ENCODE measurements around the gene GOLT1A. TPM values are rescaled to one million over a fixed set of nuclear protein-coding genes. Genes with fewer than 3 reads are reported as not detected.

GOLT1A gene
- total RNA-seq, 1 experiment from 2014 or later = 0.49 TPM

GRCh38 chr1:204227351-204227750 is 13.6 kb upstream of the GOLT1A start:
- ATAC-seq (no peak), DNase-seq (ENCODE audit: low read depth, low spot score) (no peak)
- Histone ChIP-seq H3K9me3 (ENCODE audit: control insufficient read depth, insufficient read depth, low read depth, low read length) (no peaks in the 10 kb centered on the region), H3K27me3 (ENCODE audit: control insufficient read depth, insufficient read depth, low read length) (no peaks in the 10 kb centered on the region), H3K27ac (ENCODE audit: low read length) (no peak overlapping the region), H3K4me1 (ENCODE audit: control insufficient read depth, insufficient read depth, low read length) (no peaks in the 10 kb centered on the region), H3K4me3 (ENCODE audit: low read depth in 2 of 2, low read length in 2 of 2) (no peak overlapping the region), H3K36me3 (ENCODE audit: control insufficient read depth, insufficient read depth, low read length) (no peaks in the 10 kb centered on the region)
- BruUV-seq (replicated peaks) = no TSS peak
- CTCF ChIA-PET = no interaction called here
- in situ Hi-C loops (cut with HindIII; ENCODE audit: low pct_unique_long_range_greater_than_20kb, low sequenced_read_pairs) (no loop called here), intact Hi-C loops (cut with micrococcal nuclease; ENCODE audit: unreplicated experiment) (no loop called here)
- POLR2A ChIA-PET = no interaction called here
- TF ChIP-seq CTCF (IDR thresholded peaks at IDR 0.05) (no peak), POLR2AphosphoS5 (IDR thresholded peaks at IDR 0.05; ENCODE audit: low read depth, low read length) (no peak), TCF7L2 (IDR thresholded peaks at IDR 0.05; ENCODE audit: low read depth, low read length) (no peak), SIN3A (IDR thresholded peaks at IDR 0.05; ENCODE audit: borderline replicate concordance, insufficient read depth, low read depth, low read length) (no peak), REST (IDR thresholded peaks at IDR 0.05; ENCODE audit: insufficient read depth in 1 of 2, low read depth in 2 of 2, low read length in 1 of 2) (no peak)

- no peak for DNase-seq (ENCODE audit: low read depth, low spot score)
- H3K9me3 ChIP-seq (ENCODE audit: control insufficient read depth, insufficient read depth, low read depth, low read length) = no peaks in the 10 kb centered on the region
- BruUV-seq (replicated peaks) = no TSS peak
- TF ChIP-seq REST (IDR thresholded peaks at IDR 0.05; ENCODE audit: insufficient read depth in 1 of 2, low read depth in 2 of 2, low read length in 1 of 2) (no peak), POLR2AphosphoS5 (IDR thresholded peaks at IDR 0.05; ENCODE audit: low read depth, low read length) (no peak), CTCF (IDR thresholded peaks at IDR 0.05) (no peak), TCF7L2 (IDR thresholded peaks at IDR 0.05; ENCODE audit: low read depth, low read length) (no peak), SIN3A (IDR thresholded peaks at IDR 0.05; ENCODE audit: borderline replicate concordance, insufficient read depth, low read depth, low read length) (no peak)
- H3K27me3 ChIP-seq (ENCODE audit: control insufficient read depth, insufficient read depth, low read length) = no peaks in the 10 kb centered on the region
- in situ Hi-C loops (cut with HindIII; ENCODE audit: low pct_unique_long_range_greater_than_20kb, low sequenced_read_pairs) (no loop called here), intact Hi-C loops (cut with micrococcal nuclease; ENCODE audit: unreplicated experiment) (no loop called here)
- ATAC-seq = no peak
- POLR2A ChIA-PET = no interaction called here
- H3K36me3 ChIP-seq (ENCODE audit: control insufficient read depth, insufficient read depth, low read length) = no peaks in the 10 kb centered on the region
- no peak overlapping the region for H3K4me3 ChIP-seq (ENCODE audit: low read depth in 2 of 2, low read length in 2 of 2)
- H3K27ac ChIP-seq (ENCODE audit: low read length) = no peak overlapping the region
- CTCF ChIA-PET = no interaction called here
- no peaks in the 10 kb centered on the region for H3K4me1 ChIP-seq (ENCODE audit: control insufficient read depth, insufficient read depth, low read length)
Observed at GRCh38 chr1:204225841-204226735, 12.3 kb upstream of the GOLT1A start.
